Neural cell (in vitro differentiated cells): Measurements from ENCODE around the gene TROAP. TPM values are rescaled to one million over a fixed set of nuclear protein-coding genes. Genes with fewer than 3 reads are reported as not detected.

Experiments used
- H2AFZ ChIP-seq: fragments of 200-600, 300-800 bp; sonication (generic), shearing (Covaris generic); 2 replicates; pipeline ENCODE4 v1.6.0; 2014; ENCODE audit warnings: low read depth, mild to moderate bottlenecking, antibody characterized with exemption, low read length, moderate library complexity
- H3F3A ChIP-seq: fragments of 200-600 bp; shearing (Covaris generic); 2 replicates; pipeline ENCODE4 v1.6.1; 2016; ENCODE audit warnings: mild to moderate bottlenecking, moderate library complexity, mixed read lengths, antibody characterized with exemption, low read length; ENCODE audit not compliant: insufficient read depth, poor library complexity, severe bottlenecking
- H3K27ac ChIP-seq: fragments of 200-600, 300-800 bp; sonication (generic), shearing (Covaris generic); 2 replicates; pipeline ENCODE4 v1.5.1; 2014; ENCODE audit warnings: mild to moderate bottlenecking, low read length, moderate library complexity
- H3K27me3 ChIP-seq: fragments of 300-800, 200-600 bp; sonication (generic), shearing (Covaris generic); 2 replicates; pipeline ENCODE4 v1.6.0; 2014; ENCODE audit warnings: mild to moderate bottlenecking, low read depth, low read length, moderate library complexity; ENCODE audit not compliant: insufficient read depth
- H3K36me3 ChIP-seq: fragments of 300-800, 200-600 bp; sonication (generic), shearing (Covaris generic); 2 replicates; pipeline ENCODE4 v1.5.1; 2014; ENCODE audit warnings: mild to moderate bottlenecking, antibody characterized with exemption, low read length, moderate library complexity; ENCODE audit not compliant: insufficient read depth
- H3K4me2 ChIP-seq: fragments of 300-800, 200-600 bp; sonication (generic), shearing (Covaris generic); 2 replicates; pipeline ENCODE4 v1.6.0; 2014; ENCODE audit warnings: mild to moderate bottlenecking, low read length
- H3K4me3 ChIP-seq: fragments of 300-800, 200-600 bp; sonication (generic), shearing (Covaris generic); 2 replicates; pipeline ENCODE4 v1.5.1; 2014; ENCODE audit warnings: mild to moderate bottlenecking, low read length, moderate library complexity
- H3K79me2 ChIP-seq: fragments of 200-600 bp; shearing (Covaris generic); replicated peaks from 2 replicates; pipeline ENCODE4 v1.6.0; 2014; ENCODE audit warnings: mild to moderate bottlenecking, low read length, moderate library complexity; ENCODE audit not compliant: insufficient read depth
- H3K9ac ChIP-seq: fragments of 300-800, 200-600 bp; sonication (generic), shearing (Covaris generic); 2 replicates; pipeline ENCODE4 v1.6.1; 2016; ENCODE audit warnings: mild to moderate bottlenecking, low read length, mixed read lengths
- H3K9me2 ChIP-seq: fragments of 200-600 bp; shearing (Covaris generic); 2 replicates; pipeline ENCODE4 v1.6.1; 2016; ENCODE audit warnings: mild to moderate bottlenecking, low read length, mixed read lengths; ENCODE audit not compliant: insufficient read depth
- H3K9me3 ChIP-seq: fragments of 200-600, 300-800 bp; sonication (generic), shearing (Covaris generic); 2 replicates; pipeline ENCODE4 v1.6.1; 2016; ENCODE audit warnings: mild to moderate bottlenecking, mixed run types, low read length, moderate library complexity, mixed read lengths
- H4K20me1 ChIP-seq: fragments of 200-600 bp; shearing (Covaris generic); 2 replicates; pipeline ENCODE4 v1.6.1; 2016; ENCODE audit warnings: mild to moderate bottlenecking, mixed run types; ENCODE audit not compliant: insufficient read depth
- EP300 ChIP-seq: fragments of 450-650 bp; conservative IDR thresholded peaks from 2 replicates; pipeline ENCODE4 v1.6.1; 2014; ENCODE audit warnings: antibody characterized with exemption, mild to moderate bottlenecking, moderate library complexity; ENCODE audit not compliant: poor library complexity, severe bottlenecking
- EZH2 ChIP-seq: fragments of 200-600, 300-800 bp; shearing (Covaris generic), sonication (generic); IDR thresholded peaks from 2 replicates; pipeline ENCODE4 v1.6.1; 2014; ENCODE audit warnings: antibody characterized with exemption, low read length, borderline replicate concordance, mild to moderate bottlenecking; ENCODE audit not compliant: insufficient read depth, poor library complexity, severe bottlenecking
- MXI1 ChIP-seq: fragments of 450-650 bp; conservative IDR thresholded peaks from 2 replicates; pipeline ENCODE4 v1.6.1; 2014; ENCODE audit warnings: antibody characterized with exemption, mild to moderate bottlenecking; ENCODE audit not compliant: poor library complexity, severe bottlenecking
- POLR2AphosphoS5 ChIP-seq: IDR thresholded peaks from 2 replicates; pipeline ENCODE4 v1.6.1; 2012
- RAD21 ChIP-seq: fragments of 450-650 bp; conservative IDR thresholded peaks from 2 replicates; pipeline ENCODE4 v1.6.1; 2014; ENCODE audit warnings: antibody characterized with exemption, mild to moderate bottlenecking, moderate library complexity
- SMC3 ChIP-seq: fragments of 450-650 bp; conservative IDR thresholded peaks from 2 replicates; pipeline ENCODE4 v1.6.1; 2014; ENCODE audit warnings: antibody characterized with exemption, mild to moderate bottlenecking, moderate library complexity; ENCODE audit not compliant: poor library complexity
- TAF1 ChIP-seq: IDR thresholded peaks from 2 replicates; pipeline ENCODE4 v1.6.1; 2012; ENCODE audit warnings: low read depth
- polyA plus RNA-seq: library from polyadenylated mRNA; depleted of rRNA; stranded (reverse); fragments of >200 nt; gene quantifications from 2 replicates; pipeline ENCODE4 v1.2.3, GENCODE V29; 2014
- TF ChIP-seq, protein P1 (sequence below): fragments of 450-650 bp; IDR thresholded peaks from 2 replicates; pipeline ENCODE4 v1.5.1; 2014; ENCODE audit warnings: antibody characterized with exemption, mild to moderate bottlenecking, moderate library complexity; ENCODE audit not compliant: poor library complexity, severe bottlenecking
- TF ChIP-seq, protein P2 (sequence below): IDR thresholded peaks from 2 replicates; pipeline ENCODE4 v1.6.1; 2012; ENCODE audit warnings: borderline replicate concordance

Gene TROAP
- polyA plus RNA-seq, 1 donor from 2014 or later = 1.3 TPM

DNA sequence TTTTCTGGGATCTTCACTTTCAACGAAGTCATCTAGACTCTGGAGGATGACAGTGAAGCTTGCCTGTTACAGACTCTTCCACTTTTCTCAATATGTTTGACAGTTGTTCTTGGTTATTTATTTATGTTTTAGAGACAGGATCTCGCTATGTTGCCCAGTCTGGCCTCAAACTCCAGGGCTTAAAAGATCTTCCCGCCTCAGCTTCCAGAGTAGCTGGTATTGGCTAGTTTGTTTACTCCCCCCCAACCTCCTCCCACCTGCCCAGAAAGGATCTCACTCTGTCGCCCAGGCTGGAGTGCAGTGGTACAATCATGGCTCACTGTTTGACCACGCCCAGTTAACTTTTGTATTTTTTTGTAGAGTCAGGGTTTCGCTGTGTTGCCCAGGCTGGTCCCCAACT lies 47.5 kb downstream of the TROAP start:
- no peaks in the 10 kb centered on the region for H3K36me3 ChIP-seq
- H3K4me3 ChIP-seq = no peak overlapping the region
- no peak for TF ChIP-seq RAD21
- no peak for TF ChIP-seq EP300
- TF ChIP-seq, protein P1, sequence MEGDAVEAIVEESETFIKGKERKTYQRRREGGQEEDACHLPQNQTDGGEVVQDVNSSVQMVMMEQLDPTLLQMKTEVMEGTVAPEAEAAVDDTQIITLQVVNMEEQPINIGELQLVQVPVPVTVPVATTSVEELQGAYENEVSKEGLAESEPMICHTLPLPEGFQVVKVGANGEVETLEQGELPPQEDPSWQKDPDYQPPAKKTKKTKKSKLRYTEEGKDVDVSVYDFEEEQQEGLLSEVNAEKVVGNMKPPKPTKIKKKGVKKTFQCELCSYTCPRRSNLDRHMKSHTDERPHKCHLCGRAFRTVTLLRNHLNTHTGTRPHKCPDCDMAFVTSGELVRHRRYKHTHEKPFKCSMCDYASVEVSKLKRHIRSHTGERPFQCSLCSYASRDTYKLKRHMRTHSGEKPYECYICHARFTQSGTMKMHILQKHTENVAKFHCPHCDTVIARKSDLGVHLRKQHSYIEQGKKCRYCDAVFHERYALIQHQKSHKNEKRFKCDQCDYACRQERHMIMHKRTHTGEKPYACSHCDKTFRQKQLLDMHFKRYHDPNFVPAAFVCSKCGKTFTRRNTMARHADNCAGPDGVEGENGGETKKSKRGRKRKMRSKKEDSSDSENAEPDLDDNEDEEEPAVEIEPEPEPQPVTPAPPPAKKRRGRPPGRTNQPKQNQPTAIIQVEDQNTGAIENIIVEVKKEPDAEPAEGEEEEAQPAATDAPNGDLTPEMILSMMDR = no peak
- no peak for TF ChIP-seq EZH2
- TF ChIP-seq POLR2AphosphoS5 = no peak
- TF ChIP-seq SMC3 = no peak
- TF ChIP-seq, protein P2, sequence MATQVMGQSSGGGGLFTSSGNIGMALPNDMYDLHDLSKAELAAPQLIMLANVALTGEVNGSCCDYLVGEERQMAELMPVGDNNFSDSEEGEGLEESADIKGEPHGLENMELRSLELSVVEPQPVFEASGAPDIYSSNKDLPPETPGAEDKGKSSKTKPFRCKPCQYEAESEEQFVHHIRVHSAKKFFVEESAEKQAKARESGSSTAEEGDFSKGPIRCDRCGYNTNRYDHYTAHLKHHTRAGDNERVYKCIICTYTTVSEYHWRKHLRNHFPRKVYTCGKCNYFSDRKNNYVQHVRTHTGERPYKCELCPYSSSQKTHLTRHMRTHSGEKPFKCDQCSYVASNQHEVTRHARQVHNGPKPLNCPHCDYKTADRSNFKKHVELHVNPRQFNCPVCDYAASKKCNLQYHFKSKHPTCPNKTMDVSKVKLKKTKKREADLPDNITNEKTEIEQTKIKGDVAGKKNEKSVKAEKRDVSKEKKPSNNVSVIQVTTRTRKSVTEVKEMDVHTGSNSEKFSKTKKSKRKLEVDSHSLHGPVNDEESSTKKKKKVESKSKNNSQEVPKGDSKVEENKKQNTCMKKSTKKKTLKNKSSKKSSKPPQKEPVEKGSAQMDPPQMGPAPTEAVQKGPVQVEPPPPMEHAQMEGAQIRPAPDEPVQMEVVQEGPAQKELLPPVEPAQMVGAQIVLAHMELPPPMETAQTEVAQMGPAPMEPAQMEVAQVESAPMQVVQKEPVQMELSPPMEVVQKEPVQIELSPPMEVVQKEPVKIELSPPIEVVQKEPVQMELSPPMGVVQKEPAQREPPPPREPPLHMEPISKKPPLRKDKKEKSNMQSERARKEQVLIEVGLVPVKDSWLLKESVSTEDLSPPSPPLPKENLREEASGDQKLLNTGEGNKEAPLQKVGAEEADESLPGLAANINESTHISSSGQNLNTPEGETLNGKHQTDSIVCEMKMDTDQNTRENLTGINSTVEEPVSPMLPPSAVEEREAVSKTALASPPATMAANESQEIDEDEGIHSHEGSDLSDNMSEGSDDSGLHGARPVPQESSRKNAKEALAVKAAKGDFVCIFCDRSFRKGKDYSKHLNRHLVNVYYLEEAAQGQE = no peak
- no peak for TF ChIP-seq TAF1
- TF ChIP-seq MXI1 = no peak
- H4K20me1 ChIP-seq = no peaks in the 10 kb centered on the region
- H3K79me2 ChIP-seq = peaks cover 52% of the 10 kb centered on the region
- no peaks in the 10 kb centered on the region for H3K27me3 ChIP-seq
- H3K9me3 ChIP-seq = no peaks in the 10 kb centered on the region
- no peak overlapping the region for H3K9ac ChIP-seq
- H3K27ac ChIP-seq = no peak overlapping the region
- H3K9me2 ChIP-seq = no peaks in the 10 kb centered on the region
- no peak overlapping the region for H2AFZ ChIP-seq
- H3F3A ChIP-seq = no peaks in the 10 kb centered on the region
- no peak overlapping the region for H3K4me2 ChIP-seq

DNA sequence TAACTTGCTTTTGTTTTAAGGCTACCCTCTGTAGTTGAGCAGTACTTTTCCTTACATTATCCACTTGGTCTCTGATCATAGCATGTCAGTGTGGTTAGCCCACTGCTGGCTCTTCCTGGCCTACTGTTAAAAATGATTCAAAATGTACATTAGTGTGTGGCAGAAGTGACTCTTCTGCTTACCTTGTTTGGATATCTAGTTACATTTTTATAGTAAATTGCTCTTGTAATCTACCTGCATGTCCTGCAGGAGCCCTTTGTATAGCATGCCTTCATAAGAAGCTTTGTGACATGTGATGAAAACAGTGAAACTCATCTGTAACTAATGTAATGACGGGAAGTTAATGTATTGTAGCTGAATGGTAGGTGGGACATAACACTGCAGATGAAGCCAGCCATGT lies 52.4 kb downstream of the TROAP start:
- H3F3A ChIP-seq = no peaks in the 10 kb centered on the region
- H3K36me3 ChIP-seq = no peaks in the 10 kb centered on the region
- no peaks in the 10 kb centered on the region for H3K9me3 ChIP-seq
- no peaks in the 10 kb centered on the region for H4K20me1 ChIP-seq
- peaks cover 30% of the 10 kb centered on the region for H3K79me2 ChIP-seq
- no peak overlapping the region for H2AFZ ChIP-seq
- no peaks in the 10 kb centered on the region for H3K9me2 ChIP-seq
- no peak overlapping the region for H3K9ac ChIP-seq
- H3K4me3 ChIP-seq = no peak overlapping the region
- TF ChIP-seq EP300 (no peak), SMC3 (no peak), EZH2 (no peak), POLR2AphosphoS5 (no peak), MXI1 (no peak), TAF1 (no peak), RAD21 (no peak)
- TF ChIP-seq, protein P2 = no peak
- TF ChIP-seq, protein P1 = no peak
- H3K4me2 ChIP-seq = no peak overlapping the region
- H3K27ac ChIP-seq = no peak overlapping the region
- H3K27me3 ChIP-seq = no peaks in the 10 kb centered on the region
